Activated CD4-positive, alpha-beta T cell treated with anti-CD3 and anti-CD28 coated beads, Interleukin-10, Interleukin-2, amounts not matched to agents 100 ng/mL and 50 ng/mL, durations not matched to agents 16 hours and 8 hours (primary cell): ENCODE results near the gene A2M.
A peak's percentile ranks its signal among the peaks of the same experiment; 100 is the strongest.

Source experiments
- DNase-seq: peaks from one replicate; pipeline ENCODE4 v3.0.0-alpha.2; 2020

A2M gene

DNA sequence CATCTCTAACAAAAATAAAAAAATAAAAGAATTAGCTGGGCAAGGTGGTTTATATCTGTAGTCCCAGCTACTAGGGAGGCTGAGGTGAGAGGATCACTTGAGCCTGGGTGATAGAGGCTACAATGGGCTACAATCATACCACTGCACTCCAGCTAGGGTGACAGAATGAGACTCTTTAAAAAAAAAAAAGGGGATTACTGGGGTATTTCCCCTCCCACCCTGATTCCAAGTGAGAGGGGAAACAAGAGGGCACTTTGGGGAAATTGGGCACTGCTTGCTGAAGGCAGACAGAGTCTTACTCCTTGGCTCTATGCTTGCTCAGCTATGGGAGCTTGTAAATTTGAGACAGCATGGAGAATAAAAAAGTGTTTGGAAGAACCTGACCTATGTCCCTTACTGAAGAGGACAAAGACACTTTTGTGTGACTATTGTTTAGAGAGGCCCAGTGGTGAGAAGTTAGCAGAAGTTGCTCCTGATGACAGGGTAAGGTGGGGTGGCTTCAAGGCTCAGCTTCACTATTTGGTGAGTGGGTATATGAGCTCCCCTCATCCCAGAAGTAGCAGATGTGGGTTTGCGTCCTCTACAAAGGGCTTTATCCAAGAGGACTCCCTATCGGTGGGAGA, 82.3 kb downstream of the A2M start:
- no peak for DNase-seq

GRCh38 chr12:9032202-9032964, 83.3 kb downstream of the A2M start:
- DNase-seq: no peak

DNA sequence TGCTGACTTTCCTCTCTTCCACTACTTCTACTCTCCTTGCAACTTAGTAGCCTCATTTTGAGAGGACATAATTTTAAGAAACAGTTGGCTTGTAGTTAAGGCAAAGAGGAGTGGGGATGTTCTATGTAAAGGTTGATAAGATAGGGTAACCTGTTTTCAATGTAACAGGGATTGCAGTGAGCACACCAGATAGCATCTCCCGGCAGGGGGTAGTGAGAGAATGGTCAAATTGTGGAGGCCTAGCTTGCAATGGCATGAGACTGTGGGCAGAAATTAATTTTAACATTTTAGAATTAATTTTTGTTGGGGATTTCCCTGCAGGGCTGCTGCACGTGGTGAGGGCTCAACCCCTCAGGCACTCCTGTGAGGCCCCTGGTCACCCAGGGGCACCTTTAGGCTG, 84.9 kb downstream of the A2M start:
- no peak for DNase-seq

- DNase-seq: peak; percentile 54
Measured at GRCh38 chr12:9027161-9028059, 88.3 kb downstream of the A2M start.

GRCh38 chr12:9024512-9024911, 91.2 kb downstream of the A2M start:
- DNase-seq: no peak

GRCh38 chr12:9022592-9022991, 93.1 kb downstream of the A2M start:
- DNase-seq: no peak
